Muscle of leg (tissue), 11 donors: ENCODE data around the gene RAB22A. TPM values are rescaled to one million over a fixed set of nuclear protein-coding genes. Genes with fewer than 3 reads are reported as not detected.
A peak's percentile ranks its signal among the peaks of the same experiment; 100 is the strongest.

ENCODE experiments used
- DNase-seq: peaks from one replicate; pipeline ENCODE4 v3.0.0; 2013
- H3K27ac ChIP-seq: one replicate; pipeline ENCODE4 v1.5.1; 2013; ENCODE audit warnings: mild to moderate bottlenecking, low read length, control low read depth
- H3K27me3 ChIP-seq: one replicate; pipeline ENCODE4 v1.6.1; 2013; ENCODE audit warnings: low read length; ENCODE audit not compliant: control insufficient read depth, insufficient read depth
- H3K36me3 ChIP-seq: one replicate; pipeline ENCODE4 v1.6.1; 2013; ENCODE audit warnings: low read length; ENCODE audit not compliant: control insufficient read depth, insufficient read depth
- H3K4me1 ChIP-seq: one replicate; pipeline ENCODE4 v1.6.1; 2013; ENCODE audit warnings: low read length; ENCODE audit not compliant: control insufficient read depth, insufficient read depth
- H3K4me3 ChIP-seq: one replicate; pipeline ENCODE4 v1.5.1; 2013; ENCODE audit warnings: low read length, control low read depth
- H3K9me3 ChIP-seq: replicated peaks from 2 replicates; pipeline ENCODE4 v1.6.1; 2013; ENCODE audit warnings: low read depth, low read length; ENCODE audit not compliant: control insufficient read depth
- WGBS: methylation state at CpG from one replicate; pipeline ENCODE4 v1.1.5; 2013; ENCODE audit warnings: missing lambda C conversion rate; ENCODE audit not compliant: insufficient coverage; 5-methylcytosine and 5-hydroxymethylcytosine counted together
- polyA plus RNA-seq, 8 donors: library from polyadenylated mRNA; unstranded; fragments of 120-200 nt; gene quantifications; one replicate each; pipeline versions ENCODE4 v1.2.1 to v1.2.3, GENCODE V29; 2013; ENCODE audit warnings: inconsistent platforms in 1 of 8, low replicate concordance in 1 of 8; ENCODE audit not compliant: insufficient read length in 8 of 8, insufficient read depth in 1 of 8
- total RNA-seq: library from RNA; stranded (reverse); fragments of 120-200 nt; gene quantifications from one replicate; pipeline ENCODE4 v1.2.4, GENCODE V29; 2013

The RAB22A gene
- total and polyA plus RNA-seq, 9 donors, result 12.2 to 19.0 (median 14.8) TPM

DNA sequence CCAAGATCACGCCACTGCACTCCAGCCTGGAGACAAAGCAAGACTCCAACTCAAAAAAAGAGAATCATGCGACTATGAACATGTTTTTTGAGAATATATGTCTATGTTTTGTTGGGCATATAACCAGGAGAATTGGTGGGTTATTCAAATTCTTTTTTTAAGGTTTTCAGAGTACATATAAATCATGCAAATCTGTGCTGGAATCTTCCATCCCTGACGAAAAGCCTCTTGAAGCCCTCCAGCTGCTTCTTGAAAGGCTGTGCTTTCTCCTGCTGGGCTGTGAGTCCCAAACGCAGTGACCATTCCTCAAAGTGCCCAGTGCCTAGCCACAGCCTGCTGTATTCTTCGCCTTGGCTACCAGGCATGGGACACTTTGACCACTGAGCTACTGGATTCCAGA is 9.2 kb upstream of the RAB22A start:
- H3K27me3 ChIP-seq, result no peaks in the 10 kb centered on the region
- H3K36me3 ChIP-seq, result no peaks in the 10 kb centered on the region
- H3K4me1 ChIP-seq, result no peaks in the 10 kb centered on the region
- no peaks in the 10 kb centered on the region for H3K9me3 ChIP-seq
- no peak overlapping the region for H3K27ac ChIP-seq
- H3K4me3 ChIP-seq, result no peak overlapping the region
- 74% methylated on average over 3 of the region's 5 CpGs for WGBS
- DNase-seq, result no peak

DNA sequence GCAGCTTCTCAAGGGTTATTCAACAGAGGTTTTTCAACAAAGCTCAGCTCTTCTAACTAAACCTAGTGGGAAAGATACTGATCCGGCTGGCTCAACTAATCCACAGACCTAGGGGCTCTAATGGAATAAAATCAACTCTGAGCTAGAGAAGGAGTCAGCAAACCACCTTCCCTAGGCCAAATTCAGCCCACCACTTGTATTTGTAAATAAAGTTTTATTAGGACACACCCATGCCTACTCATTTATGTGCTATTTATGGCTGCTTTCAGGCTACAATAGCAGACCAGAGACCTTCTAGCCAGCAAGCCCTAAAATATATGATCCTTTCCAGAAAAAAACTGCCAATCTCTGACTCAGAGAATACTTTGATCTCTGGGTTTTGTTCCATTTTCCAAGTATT is 6.0 kb upstream of the RAB22A start:
- no CpG with 5 or more reads among the region's 1 CpG for WGBS
- Histone ChIP-seq H3K4me1 (peaks cover 3% of the 10 kb centered on the region), H3K27ac (no peak overlapping the region), H3K9me3 (no peaks in the 10 kb centered on the region), H3K36me3 (no peaks in the 10 kb centered on the region), H3K27me3 (no peaks in the 10 kb centered on the region), H3K4me3 (no peak overlapping the region)
- DNase-seq, result no peak

DNA sequence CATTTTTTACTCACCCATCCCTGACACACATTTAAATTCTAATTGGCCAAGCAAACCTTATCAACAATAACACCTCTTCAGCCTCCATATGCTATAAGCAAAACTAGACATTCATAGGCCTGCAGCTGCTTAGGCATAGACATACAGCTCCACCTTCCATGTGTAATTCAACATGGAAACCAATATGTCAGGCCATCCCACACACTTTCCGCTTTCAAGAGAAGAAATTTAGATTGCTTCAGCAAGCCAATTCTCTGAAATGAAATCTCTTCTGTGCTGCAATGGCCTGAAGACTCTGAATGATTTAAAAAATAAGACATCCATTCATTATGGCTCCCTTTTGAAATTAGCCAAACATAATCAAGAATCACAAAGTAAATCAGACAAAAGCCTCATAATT is 4.5 kb upstream of the RAB22A start:
- Histone ChIP-seq H3K36me3 (no peaks in the 10 kb centered on the region), H3K4me1 (peaks cover 5% of the 10 kb centered on the region), H3K27ac (no peak overlapping the region), H3K4me3 (no peak overlapping the region), H3K27me3 (no peaks in the 10 kb centered on the region), H3K9me3 (no peaks in the 10 kb centered on the region)
- DNase-seq, result no peak
- 86% methylated on average over 1 of the region's 1 CpG for WGBS

DNA sequence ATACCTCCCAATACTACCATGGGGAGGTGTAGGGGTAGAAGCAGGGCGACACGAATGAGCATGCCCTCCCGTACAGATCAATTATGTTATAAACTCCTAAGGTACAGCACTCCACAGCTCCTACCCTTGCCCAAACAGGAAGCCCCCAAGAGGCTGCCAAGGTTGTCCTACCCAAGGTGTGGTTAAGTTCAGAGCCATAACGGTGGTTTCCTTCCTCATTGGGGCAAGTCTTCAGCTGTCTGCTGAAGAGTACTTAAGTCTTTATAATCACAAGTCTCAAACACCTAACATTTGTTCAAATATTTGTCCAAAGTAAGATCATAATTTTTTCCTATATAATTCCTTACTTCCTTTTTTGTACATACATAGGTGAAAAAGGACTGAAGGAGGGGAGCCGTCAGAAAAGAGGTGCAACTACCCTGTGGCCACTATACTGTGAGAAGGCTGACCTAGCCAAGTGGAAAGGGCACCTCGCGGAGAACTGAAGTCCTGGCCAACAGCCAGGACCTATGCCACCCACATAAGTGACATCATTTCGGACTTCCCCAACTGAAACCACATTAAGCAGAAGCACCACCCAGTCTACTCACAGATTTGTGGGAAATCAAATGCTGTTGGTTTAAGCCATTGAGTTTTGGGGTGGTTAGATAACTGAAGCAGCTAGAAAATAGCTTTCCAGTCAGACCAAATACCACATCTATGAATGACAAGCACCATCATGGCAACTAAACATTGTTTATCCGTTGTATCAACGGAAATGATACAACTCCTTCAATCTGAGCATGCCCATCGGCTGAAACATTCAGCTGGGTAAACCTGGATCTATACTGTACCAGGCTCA is 2.9 kb upstream of the RAB22A start:
- Histone ChIP-seq H3K36me3 (no peaks in the 10 kb centered on the region), H3K4me1 (peaks cover 10% of the 10 kb centered on the region), H3K4me3 (no peak overlapping the region), H3K27ac (no peak overlapping the region), H3K9me3 (no peaks in the 10 kb centered on the region), H3K27me3 (no peaks in the 10 kb centered on the region)
- peak; percentile 63 for DNase-seq
- WGBS, result 78% methylated on average over 4 of the region's 11 CpGs

DNA sequence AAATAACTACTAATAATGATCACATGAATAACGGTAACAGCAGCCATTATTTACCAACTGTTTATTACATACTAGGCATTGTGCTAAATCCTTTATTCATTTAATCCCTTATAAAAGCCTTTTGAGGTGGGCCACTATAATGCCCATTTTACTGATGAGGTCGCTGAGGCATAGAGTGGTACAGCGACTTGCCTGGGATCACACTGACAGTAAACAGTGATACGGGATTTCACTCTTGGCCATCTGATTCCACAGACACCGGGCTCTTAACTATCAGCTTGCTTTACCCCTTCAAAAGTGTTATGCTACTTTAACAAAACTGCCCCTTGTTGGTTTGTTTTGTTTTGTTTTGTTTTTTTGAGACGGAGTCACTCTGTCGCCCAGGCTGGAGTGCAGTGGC is 2.2 kb upstream of the RAB22A start:
- Histone ChIP-seq H3K27ac (no peak overlapping the region), H3K27me3 (no peaks in the 10 kb centered on the region), H3K4me1 (peaks cover 10% of the 10 kb centered on the region), H3K4me3 (no peak overlapping the region), H3K36me3 (peaks cover 4% of the 10 kb centered on the region), H3K9me3 (no peaks in the 10 kb centered on the region)
- WGBS, result 97% methylated on average over 4 of the region's 7 CpGs
- no peak for DNase-seq

DNA sequence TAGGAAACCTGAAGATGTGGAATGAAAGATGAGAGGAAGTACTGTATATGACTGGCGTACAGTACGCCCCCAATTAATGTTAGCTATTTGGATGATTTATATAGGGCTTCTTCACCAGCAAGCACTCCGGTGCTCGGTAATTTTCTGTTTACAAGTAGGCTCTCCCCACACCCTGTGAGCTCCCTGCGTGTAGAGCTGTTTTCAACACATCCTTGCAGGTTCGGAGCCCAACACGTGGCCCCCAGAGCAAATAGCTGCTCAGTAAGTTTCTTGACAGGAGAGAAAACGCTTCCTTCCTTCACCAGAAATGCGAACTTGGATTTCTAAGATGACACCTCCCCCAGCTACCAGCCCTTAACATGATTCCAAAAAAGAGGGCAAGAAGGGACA is 1.2 kb upstream of the RAB22A start:
- H3K27me3 ChIP-seq, result no peaks in the 10 kb centered on the region
- H3K4me3 ChIP-seq, result peak overlapping the region; percentile 71
- WGBS, result 75% methylated on average over 4 of the region's 9 CpGs
- H3K9me3 ChIP-seq, result no peaks in the 10 kb centered on the region
- DNase-seq, result no peak
- peaks cover 10% of the 10 kb centered on the region for H3K4me1 ChIP-seq
- peaks cover 11% of the 10 kb centered on the region for H3K36me3 ChIP-seq
- H3K27ac ChIP-seq, result peak overlapping the region; percentile 82

DNA sequence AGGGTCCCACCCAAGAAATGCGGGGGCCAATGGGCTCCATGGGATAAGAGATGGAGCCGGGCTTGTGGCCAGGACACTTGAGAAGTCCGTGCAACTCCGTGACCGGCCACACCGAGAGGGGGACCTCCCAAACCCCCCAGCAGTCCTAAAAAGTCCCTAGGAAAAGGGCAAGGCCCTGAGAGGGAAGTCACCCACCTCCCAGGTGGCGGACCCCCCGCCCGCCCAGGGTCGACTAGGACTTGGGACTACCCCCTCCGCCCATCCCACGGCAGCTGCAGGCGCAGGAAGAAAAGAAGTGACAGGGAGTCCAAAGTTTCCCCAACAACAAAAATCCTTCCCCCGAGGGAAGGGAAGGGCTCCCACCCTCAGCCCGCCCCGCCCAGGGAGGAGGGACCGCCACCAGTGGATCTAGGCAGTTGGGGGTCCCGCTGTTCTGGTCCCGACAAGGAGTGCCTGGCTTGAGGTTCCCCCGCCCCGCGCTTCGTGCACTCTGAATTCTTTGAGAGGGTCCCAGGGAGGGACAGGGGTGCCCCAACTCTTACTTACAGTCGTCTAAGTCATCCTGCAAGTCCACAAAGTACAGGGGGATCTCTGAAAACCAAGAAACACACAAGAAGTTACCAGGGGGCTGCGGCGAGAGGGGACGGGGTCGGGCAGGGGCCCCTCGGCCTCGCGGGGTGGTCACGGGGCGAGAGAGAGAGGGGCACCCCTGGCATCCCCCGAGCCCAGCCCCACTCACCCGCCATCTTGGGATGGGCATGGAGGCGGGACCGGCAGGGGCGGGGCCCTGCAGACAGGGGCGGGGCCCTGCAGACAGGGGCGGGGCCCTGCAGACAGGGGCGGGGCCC is 611 bp upstream of the RAB22A start:
- peak; percentile 71 for DNase-seq
- 9% methylated on average over 9 of the region's 41 CpGs for WGBS
- Histone ChIP-seq H3K9me3 (no peaks in the 10 kb centered on the region), H3K27me3 (no peaks in the 10 kb centered on the region), H3K36me3 (peaks cover 16% of the 10 kb centered on the region), H3K4me1 (peaks cover 10% of the 10 kb centered on the region), H3K27ac (peak overlapping the region; percentile 82), H3K4me3 (peak overlapping the region; percentile 71)

DNA sequence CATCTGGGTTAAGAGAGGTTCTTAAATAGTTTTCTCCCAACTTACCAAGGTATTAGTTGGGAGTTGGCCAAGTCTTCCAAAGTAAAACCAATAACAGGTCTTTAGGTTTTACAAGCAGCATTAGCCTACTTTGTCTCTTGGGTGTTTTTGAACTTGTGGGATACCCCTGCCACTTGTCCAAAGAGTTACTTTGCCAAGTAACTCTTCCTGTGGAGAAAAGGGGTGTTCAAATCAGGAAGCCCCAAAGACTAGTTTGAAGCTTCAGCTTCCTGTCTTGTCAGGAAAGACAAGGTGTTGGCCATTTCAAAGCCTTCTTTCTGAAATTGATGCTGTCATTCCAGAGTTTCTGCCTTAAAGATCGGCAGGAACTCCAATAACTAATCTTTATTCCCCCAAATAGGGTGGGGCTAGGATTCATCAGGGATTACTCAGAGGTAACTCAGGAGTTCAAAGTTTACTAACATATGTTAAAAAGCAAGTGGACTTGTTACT is 822 bp downstream of the RAB22A start:
- Histone ChIP-seq H3K27ac (peak overlapping the region; percentile 62), H3K4me1 (peaks cover 10% of the 10 kb centered on the region), H3K9me3 (no peaks in the 10 kb centered on the region), H3K4me3 (peak overlapping the region; percentile 81), H3K27me3 (no peaks in the 10 kb centered on the region), H3K36me3 (peaks cover 28% of the 10 kb centered on the region)
- no CpG with 5 or more reads among the region's 1 CpG for WGBS
- no peak for DNase-seq

DNA sequence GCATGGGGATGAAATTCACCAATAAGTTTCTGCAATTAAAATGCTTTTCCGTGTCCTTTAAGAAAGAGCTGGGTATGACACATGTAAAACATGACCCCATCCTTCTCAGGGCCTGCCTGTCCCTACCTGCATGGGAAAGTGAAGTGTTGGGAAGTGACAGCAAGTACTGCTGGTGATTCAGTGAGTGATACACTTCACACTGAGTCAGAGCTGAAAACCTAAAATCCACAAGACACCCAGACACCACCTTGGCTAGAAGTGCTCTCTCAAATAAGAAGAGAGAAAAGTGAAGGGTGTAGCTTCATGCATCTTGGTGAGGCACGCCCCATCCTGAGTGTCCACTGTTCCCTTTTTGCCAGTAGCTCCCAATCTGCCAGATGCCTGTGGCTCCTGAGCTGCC is 3.3 kb downstream of the RAB22A start:
- H3K4me3 ChIP-seq, result no peak overlapping the region
- peaks cover 10% of the 10 kb centered on the region for H3K4me1 ChIP-seq
- no peak for DNase-seq
- H3K27me3 ChIP-seq, result no peaks in the 10 kb centered on the region
- no peaks in the 10 kb centered on the region for H3K9me3 ChIP-seq
- no peak overlapping the region for H3K27ac ChIP-seq
- 89% methylated on average over 1 of the region's 2 CpGs for WGBS
- peaks cover 43% of the 10 kb centered on the region for H3K36me3 ChIP-seq

DNA sequence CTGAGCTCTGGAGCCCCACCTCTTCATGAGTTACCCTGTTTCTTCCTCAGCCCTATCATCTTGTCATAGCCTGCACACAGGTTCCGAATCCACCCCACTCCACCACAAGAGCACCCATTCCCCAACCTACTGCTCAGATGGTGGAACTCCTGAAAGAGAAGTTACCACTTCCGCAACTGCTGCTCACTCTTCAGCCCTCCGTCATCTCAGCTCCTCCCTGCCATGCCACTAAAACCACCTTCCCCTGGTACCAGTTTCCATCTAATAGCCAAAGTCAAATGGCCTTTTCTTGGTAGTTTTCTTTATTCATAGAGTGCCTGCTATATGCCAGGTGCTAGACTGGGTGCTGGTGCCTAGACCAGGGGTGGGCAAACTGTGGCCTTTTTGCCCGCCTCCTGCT is 3.9 kb downstream of the RAB22A start:
- Histone ChIP-seq H3K4me1 (peaks cover 8% of the 10 kb centered on the region), H3K27ac (no peak overlapping the region), H3K4me3 (no peak overlapping the region), H3K36me3 (peaks cover 46% of the 10 kb centered on the region), H3K27me3 (no peaks in the 10 kb centered on the region), H3K9me3 (no peaks in the 10 kb centered on the region)
- DNase-seq, result no peak
- 94% methylated on average over 3 of the region's 4 CpGs for WGBS
